HEK293 (cell line): ENCODE results near the gene RSPH10B.

ENCODE experiments used
- EGR2 ChIP-seq: fragments of 450-650 bp; formaldehyde crosslinking; IDR thresholded peaks from 2 replicates; pipeline ENCODE4 v1.5.1; 2016; ENCODE audit warnings: low read depth, missing biosample characterization, missing genetic modification characterization
- GLI4 ChIP-seq: fragments of 450-650 bp; formaldehyde crosslinking; IDR thresholded peaks from 2 replicates; pipeline ENCODE4 v1.5.1; 2016; ENCODE audit warnings: missing biosample characterization, missing genetic modification characterization
- HOXC10 ChIP-seq: sonication (generic); formaldehyde crosslinking; IDR thresholded peaks from 2 replicates; pipeline ENCODE4 v1.8.1; 2023; ENCODE audit warnings: mild to moderate bottlenecking, missing genetic modification reagents
- HOXD13 ChIP-seq: sonication (generic); formaldehyde crosslinking; IDR thresholded peaks from 2 replicates; pipeline ENCODE4 v1.8.0; 2022; ENCODE audit warnings: missing genetic modification reagents, borderline replicate concordance
- SALL2 ChIP-seq: fragments of 450-650 bp; formaldehyde crosslinking; IDR thresholded peaks from 2 replicates; pipeline ENCODE4 v1.5.0; 2017; ENCODE audit warnings: missing biosample characterization, mild to moderate bottlenecking, missing genetic modification characterization, borderline replicate concordance
- SP3 ChIP-seq: fragments of 450-650 bp; formaldehyde crosslinking; IDR thresholded peaks from 2 replicates; pipeline ENCODE4 v1.5.1; 2016; ENCODE audit warnings: missing biosample characterization, missing genetic modification characterization
- TCF7L2 ChIP-seq: IDR thresholded peaks from 2 replicates; pipeline ENCODE4 v1.6.1; 2011; ENCODE audit warnings: low read depth, mild to moderate bottlenecking, inconsistent platforms, low read length, moderate library complexity, borderline replicate concordance
- ZFP37 ChIP-seq: fragments of 450-650 bp; formaldehyde crosslinking; IDR thresholded peaks from 2 replicates; pipeline ENCODE4 v1.5.1; 2016; ENCODE audit warnings: missing biosample characterization, missing genetic modification characterization
- ZNF132 ChIP-seq: fragments of 450-650 bp; formaldehyde crosslinking; IDR thresholded peaks from 2 replicates; pipeline ENCODE4 v1.5.1; 2017; ENCODE audit warnings: missing biosample characterization, missing genetic modification characterization, borderline replicate concordance
- ZNF175 ChIP-seq: fragments of 450-650 bp; formaldehyde crosslinking; IDR thresholded peaks from 2 replicates; pipeline ENCODE4 v1.5.1; 2016; ENCODE audit warnings: missing biosample characterization, missing genetic modification characterization
- ZNF274 ChIP-seq, 2 experiments: fragments of 200-500 bp in 1 of 2; fragments of 450-650 bp in 1 of 2; sonication (Bioruptor generic) in 1 of 2; formaldehyde crosslinking in 1 of 2; IDR thresholded peaks; 2 replicates each; pipeline versions ENCODE4 v1.5.1 to v1.6.1; 2014 to 2016; ENCODE audit warnings: borderline replicate concordance in 1 of 2, inconsistent platforms in 1 of 2, low read length in 1 of 2, missing biosample characterization in 1 of 2, missing genetic modification characterization in 1 of 2
- ZNF354C ChIP-seq: fragments of 450-650 bp; formaldehyde crosslinking; IDR thresholded peaks from 2 replicates; pipeline ENCODE4 v1.5.1; 2016; ENCODE audit warnings: missing biosample characterization, missing genetic modification characterization, low read depth, borderline replicate concordance
- ZNF433 ChIP-seq: fragments of 450-650 bp; formaldehyde crosslinking; IDR thresholded peaks from 2 replicates; pipeline ENCODE4 v1.5.1; 2016; ENCODE audit warnings: missing biosample characterization, missing genetic modification characterization, low read depth
- ZNF600 ChIP-seq: fragments of 450-650 bp; formaldehyde crosslinking; IDR thresholded peaks from 2 replicates; pipeline ENCODE4 v1.5.1; 2016; ENCODE audit warnings: missing biosample characterization, missing genetic modification characterization
- ZNF707 ChIP-seq: fragments of 450-650 bp; formaldehyde crosslinking; IDR thresholded peaks from 2 replicates; pipeline ENCODE4 v1.5.1; 2016; ENCODE audit warnings: missing biosample characterization, missing genetic modification characterization
- ZNF785 ChIP-seq: fragments of 450-650 bp; formaldehyde crosslinking; IDR thresholded peaks from 2 replicates; pipeline ENCODE4 v1.5.1; 2016; ENCODE audit warnings: missing biosample characterization, missing genetic modification characterization
- ZNF830 ChIP-seq: fragments of 450-650 bp; IDR thresholded peaks from 2 replicates; pipeline ENCODE4 v1.5.0; 2018; ENCODE audit warnings: missing biosample characterization, missing genetic modification characterization, low read depth, mild to moderate bottlenecking, moderate library complexity
- ZSCAN23 ChIP-seq: fragments of 450-650 bp; formaldehyde crosslinking; IDR thresholded peaks from 2 replicates; pipeline ENCODE4 v1.5.1; 2016; ENCODE audit warnings: missing biosample characterization, missing genetic modification characterization
- TF ChIP-seq, protein P1 (sequence below): fragments of 450-650 bp; formaldehyde crosslinking; IDR thresholded peaks from 2 replicates; pipeline ENCODE4 v1.5.1; 2016; ENCODE audit warnings: missing biosample characterization, missing genetic modification characterization
- TF ChIP-seq, protein P2 (sequence below): fragments of 450-650 bp; formaldehyde crosslinking; IDR thresholded peaks from 2 replicates; pipeline ENCODE4 v1.5.1; 2017; ENCODE audit warnings: missing biosample characterization, missing genetic modification characterization
- TF ChIP-seq, protein P3 (sequence below): fragments of 450-650 bp; formaldehyde crosslinking; IDR thresholded peaks from 2 replicates; pipeline ENCODE4 v1.5.1; 2016; ENCODE audit warnings: missing biosample characterization, missing genetic modification characterization
- TF ChIP-seq, protein P4 (sequence below): fragments of 450-650 bp; formaldehyde crosslinking; IDR thresholded peaks from 2 replicates; pipeline ENCODE4 v1.5.1; 2017; ENCODE audit warnings: missing biosample characterization, missing genetic modification characterization
- TF ChIP-seq, protein P5 (sequence below): fragments of 450-650 bp; formaldehyde crosslinking; IDR thresholded peaks from 2 replicates; pipeline ENCODE4 v1.5.1; 2017; ENCODE audit warnings: missing biosample characterization, missing genetic modification characterization
- TF ChIP-seq, protein P6 (sequence below): fragments of 450-650 bp; formaldehyde crosslinking; IDR thresholded peaks from 2 replicates; pipeline ENCODE4 v1.5.1; 2016; ENCODE audit warnings: missing biosample characterization, missing genetic modification characterization
- TF ChIP-seq, protein P7 (sequence below): fragments of 450-650 bp; formaldehyde crosslinking; IDR thresholded peaks from 2 replicates; pipeline ENCODE4 v1.5.1; 2016; ENCODE audit warnings: missing biosample characterization, missing genetic modification characterization

The RSPH10B gene

DNA sequence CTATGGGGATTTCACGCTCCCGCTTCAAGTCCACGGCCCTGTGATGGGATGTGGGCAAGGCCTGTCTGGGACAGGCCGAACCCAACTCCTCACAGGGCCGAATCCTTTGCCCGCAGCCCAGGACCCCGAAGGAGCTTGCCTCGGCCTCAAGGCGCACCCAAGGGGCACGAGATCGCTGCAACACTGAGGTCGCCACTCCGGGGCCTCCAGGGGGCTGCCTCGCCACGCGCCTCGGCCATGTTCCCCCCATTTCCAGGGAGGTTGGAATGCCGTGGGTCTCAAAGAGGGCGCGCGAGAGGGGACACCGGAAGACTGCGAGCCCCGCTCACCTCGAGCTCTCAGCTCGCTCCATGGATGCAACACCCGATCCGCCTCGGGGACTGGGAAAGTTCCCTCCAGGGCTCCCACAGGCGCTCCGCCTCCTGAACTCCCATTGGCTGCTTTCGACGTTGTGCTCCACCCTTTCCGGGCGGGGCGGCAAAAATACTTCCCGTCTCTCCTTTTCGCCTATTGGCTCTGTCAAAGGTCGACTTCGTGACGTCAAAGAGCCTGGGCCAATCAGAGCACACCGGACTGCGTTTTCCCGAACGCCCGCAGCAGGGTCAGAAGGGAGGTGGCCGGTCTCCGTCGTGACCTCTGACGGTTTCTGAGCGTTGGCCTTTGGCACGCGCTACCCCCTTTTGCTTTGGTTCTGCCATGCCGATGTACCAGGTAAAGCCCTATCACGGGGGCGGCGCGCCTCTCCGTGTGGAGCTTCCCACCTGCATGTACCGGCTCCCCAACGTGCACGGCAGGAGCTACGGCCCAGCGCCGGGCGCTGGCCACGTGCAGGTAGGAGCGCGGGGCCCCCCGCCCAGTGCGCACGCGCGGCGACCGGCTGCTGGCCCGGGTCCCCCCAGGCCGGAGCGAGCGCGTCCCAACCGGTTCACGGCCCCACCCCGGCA, 38.5 kb upstream of the RSPH10B start, which contains the start of the genes AIMP2 and PMS2 (continued):
- TF ChIP-seq, protein P1, sequence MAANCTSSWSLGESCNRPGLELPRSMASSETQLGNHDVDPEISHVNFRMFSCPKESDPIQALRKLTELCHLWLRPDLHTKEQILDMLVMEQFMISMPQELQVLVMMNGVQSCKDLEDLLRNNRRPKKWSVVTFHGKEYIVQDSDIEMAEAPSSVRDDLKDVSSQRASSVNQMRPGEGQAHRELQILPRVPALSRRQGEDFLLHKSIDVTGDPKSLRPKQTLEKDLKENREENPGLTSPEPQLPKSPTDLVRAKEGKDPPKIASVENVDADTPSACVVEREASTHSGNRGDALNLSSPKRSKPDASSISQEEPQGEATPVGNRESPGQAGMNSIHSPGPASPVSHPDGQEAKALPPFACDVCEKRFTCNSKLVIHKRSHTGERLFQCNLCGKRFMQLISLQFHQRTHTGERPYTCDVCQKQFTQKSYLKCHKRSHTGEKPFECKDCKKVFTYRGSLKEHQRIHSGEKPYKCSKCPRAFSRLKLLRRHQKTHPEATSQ (tag by site-specific recombination), result no peak
- TF ChIP-seq, protein P2, sequence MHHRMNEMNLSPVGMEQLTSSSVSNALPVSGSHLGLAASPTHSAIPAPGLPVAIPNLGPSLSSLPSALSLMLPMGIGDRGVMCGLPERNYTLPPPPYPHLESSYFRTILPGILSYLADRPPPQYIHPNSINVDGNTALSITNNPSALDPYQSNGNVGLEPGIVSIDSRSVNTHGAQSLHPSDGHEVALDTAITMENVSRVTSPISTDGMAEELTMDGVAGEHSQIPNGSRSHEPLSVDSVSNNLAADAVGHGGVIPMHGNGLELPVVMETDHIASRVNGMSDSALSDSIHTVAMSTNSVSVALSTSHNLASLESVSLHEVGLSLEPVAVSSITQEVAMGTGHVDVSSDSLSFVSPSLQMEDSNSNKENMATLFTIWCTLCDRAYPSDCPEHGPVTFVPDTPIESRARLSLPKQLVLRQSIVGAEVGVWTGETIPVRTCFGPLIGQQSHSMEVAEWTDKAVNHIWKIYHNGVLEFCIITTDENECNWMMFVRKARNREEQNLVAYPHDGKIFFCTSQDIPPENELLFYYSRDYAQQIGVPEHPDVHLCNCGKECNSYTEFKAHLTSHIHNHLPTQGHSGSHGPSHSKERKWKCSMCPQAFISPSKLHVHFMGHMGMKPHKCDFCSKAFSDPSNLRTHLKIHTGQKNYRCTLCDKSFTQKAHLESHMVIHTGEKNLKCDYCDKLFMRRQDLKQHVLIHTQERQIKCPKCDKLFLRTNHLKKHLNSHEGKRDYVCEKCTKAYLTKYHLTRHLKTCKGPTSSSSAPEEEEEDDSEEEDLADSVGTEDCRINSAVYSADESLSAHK (tag by site-specific recombination), result no peak
- TF ChIP-seq, protein P3, sequence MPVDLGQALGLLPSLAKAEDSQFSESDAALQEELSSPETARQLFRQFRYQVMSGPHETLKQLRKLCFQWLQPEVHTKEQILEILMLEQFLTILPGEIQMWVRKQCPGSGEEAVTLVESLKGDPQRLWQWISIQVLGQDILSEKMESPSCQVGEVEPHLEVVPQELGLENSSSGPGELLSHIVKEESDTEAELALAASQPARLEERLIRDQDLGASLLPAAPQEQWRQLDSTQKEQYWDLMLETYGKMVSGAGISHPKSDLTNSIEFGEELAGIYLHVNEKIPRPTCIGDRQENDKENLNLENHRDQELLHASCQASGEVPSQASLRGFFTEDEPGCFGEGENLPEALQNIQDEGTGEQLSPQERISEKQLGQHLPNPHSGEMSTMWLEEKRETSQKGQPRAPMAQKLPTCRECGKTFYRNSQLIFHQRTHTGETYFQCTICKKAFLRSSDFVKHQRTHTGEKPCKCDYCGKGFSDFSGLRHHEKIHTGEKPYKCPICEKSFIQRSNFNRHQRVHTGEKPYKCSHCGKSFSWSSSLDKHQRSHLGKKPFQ, result no peak
- TF ChIP-seq HOXC10 (CRISPR knock-in tag) (no peak), GLI4 (tag by site-specific recombination) (no peak), ZFP37 (tag by site-specific recombination) (peak; percentile 44; the same call in 1 of the 2 replicates), ZNF132 (tag by site-specific recombination) (no peak), SALL2 (tag by site-specific recombination) (no peak), EGR2 (tag by site-specific recombination) (no peak), ZNF600 (tag by site-specific recombination) (peak; percentile 83), ZNF274 (IDR thresholded peaks at IDR 0.05; ENCODE audit: low read length) (no peak), ZNF274 (tag by site-specific recombination; IDR thresholded peaks at IDR 0.05; ENCODE audit: borderline replicate concordance) (no peak), ZNF175 (no peak), ZNF707 (tag by site-specific recombination) (no peak), ZNF830 (tag by site-specific recombination) (no peak), HOXD13 (no peak; the same call in 1 of the 2 replicates), ZNF354C (tag by site-specific recombination) (no peak), ZNF785 (tag by site-specific recombination) (no peak), ZNF433 (tag by site-specific recombination) (no peak), TCF7L2 (no peak), SP3 (tag by site-specific recombination) (peak; percentile 83), ZSCAN23 (tag by site-specific recombination) (no peak)
- TF ChIP-seq, protein P4, sequence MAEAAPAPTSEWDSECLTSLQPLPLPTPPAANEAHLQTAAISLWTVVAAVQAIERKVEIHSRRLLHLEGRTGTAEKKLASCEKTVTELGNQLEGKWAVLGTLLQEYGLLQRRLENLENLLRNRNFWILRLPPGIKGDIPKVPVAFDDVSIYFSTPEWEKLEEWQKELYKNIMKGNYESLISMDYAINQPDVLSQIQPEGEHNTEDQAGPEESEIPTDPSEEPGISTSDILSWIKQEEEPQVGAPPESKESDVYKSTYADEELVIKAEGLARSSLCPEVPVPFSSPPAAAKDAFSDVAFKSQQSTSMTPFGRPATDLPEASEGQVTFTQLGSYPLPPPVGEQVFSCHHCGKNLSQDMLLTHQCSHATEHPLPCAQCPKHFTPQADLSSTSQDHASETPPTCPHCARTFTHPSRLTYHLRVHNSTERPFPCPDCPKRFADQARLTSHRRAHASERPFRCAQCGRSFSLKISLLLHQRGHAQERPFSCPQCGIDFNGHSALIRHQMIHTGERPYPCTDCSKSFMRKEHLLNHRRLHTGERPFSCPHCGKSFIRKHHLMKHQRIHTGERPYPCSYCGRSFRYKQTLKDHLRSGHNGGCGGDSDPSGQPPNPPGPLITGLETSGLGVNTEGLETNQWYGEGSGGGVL (tag by site-specific recombination), result no peak
- TF ChIP-seq, protein P5, sequence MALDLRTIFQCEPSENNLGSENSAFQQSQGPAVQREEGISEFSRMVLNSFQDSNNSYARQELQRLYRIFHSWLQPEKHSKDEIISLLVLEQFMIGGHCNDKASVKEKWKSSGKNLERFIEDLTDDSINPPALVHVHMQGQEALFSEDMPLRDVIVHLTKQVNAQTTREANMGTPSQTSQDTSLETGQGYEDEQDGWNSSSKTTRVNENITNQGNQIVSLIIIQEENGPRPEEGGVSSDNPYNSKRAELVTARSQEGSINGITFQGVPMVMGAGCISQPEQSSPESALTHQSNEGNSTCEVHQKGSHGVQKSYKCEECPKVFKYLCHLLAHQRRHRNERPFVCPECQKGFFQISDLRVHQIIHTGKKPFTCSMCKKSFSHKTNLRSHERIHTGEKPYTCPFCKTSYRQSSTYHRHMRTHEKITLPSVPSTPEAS (tag by site-specific recombination), result no peak
- TF ChIP-seq, protein P6, sequence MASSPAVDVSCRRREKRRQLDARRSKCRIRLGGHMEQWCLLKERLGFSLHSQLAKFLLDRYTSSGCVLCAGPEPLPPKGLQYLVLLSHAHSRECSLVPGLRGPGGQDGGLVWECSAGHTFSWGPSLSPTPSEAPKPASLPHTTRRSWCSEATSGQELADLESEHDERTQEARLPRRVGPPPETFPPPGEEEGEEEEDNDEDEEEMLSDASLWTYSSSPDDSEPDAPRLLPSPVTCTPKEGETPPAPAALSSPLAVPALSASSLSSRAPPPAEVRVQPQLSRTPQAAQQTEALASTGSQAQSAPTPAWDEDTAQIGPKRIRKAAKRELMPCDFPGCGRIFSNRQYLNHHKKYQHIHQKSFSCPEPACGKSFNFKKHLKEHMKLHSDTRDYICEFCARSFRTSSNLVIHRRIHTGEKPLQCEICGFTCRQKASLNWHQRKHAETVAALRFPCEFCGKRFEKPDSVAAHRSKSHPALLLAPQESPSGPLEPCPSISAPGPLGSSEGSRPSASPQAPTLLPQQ (tag by site-specific recombination), result peak; percentile 90
- TF ChIP-seq, protein P7, sequence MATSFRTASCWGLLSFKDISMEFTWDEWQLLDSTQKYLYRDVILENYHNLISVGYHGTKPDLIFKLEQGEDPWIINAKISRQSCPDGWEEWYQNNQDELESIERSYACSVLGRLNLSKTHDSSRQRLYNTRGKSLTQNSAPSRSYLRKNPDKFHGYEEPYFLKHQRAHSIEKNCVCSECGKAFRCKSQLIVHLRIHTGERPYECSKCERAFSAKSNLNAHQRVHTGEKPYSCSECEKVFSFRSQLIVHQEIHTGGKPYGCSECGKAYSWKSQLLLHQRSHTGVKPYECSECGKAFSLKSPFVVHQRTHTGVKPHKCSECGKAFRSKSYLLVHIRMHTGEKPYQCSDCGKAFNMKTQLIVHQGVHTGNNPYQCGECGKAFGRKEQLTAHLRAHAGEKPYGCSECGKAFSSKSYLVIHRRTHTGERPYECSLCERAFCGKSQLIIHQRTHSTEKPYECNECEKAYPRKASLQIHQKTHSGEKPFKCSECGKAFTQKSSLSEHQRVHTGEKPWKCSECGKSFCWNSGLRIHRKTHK (tag by site-specific recombination), result no peak
